Karpas-422 (cell line): ENCODE data around the gene CERS5. TPM values are rescaled to one million over a fixed set of nuclear protein-coding genes. Genes with fewer than 3 reads are reported as not detected.

Experiments used
- DNase-seq: peaks from one replicate; pipeline ENCODE4 v3.0.0-alpha.2; 2015
- H2AFZ ChIP-seq: fragments of 200-600 bp; sonication (generic); 2 replicates; pipeline ENCODE4 v1.6.1; 2014; ENCODE audit warnings: antibody characterized with exemption, low read length, mixed read lengths
- H3K27ac ChIP-seq: fragments of 200-600 bp; sonication (generic); 2 replicates; pipeline ENCODE4 v1.5.1; 2014; ENCODE audit warnings: mild to moderate bottlenecking, low read length, moderate library complexity
- H3K27me3 ChIP-seq: fragments of 200-600 bp; sonication (generic); 2 replicates; pipeline ENCODE4 v1.6.1; 2014; ENCODE audit warnings: low read length, mixed read lengths
- H3K36me3 ChIP-seq: fragments of 200-600 bp; sonication (generic); 2 replicates; pipeline ENCODE4 v1.6.1; 2014; ENCODE audit warnings: low read length, mixed read lengths; ENCODE audit not compliant: insufficient read depth
- H3K4me1 ChIP-seq: fragments of 200-600 bp; sonication (generic); 2 replicates; pipeline ENCODE4 v1.6.1; 2014; ENCODE audit warnings: mild to moderate bottlenecking, low read length, mixed read lengths
- H3K4me2 ChIP-seq: fragments of 200-600 bp; sonication (generic); 2 replicates; pipeline ENCODE4 v1.6.1; 2014; ENCODE audit warnings: low read length, low read depth, mild to moderate bottlenecking; ENCODE audit not compliant: poor library complexity, severe bottlenecking
- H3K4me3 ChIP-seq: fragments of 200-600 bp; sonication (generic); 2 replicates; pipeline ENCODE4 v1.5.1; 2014; ENCODE audit warnings: mild to moderate bottlenecking, antibody characterized with exemption, low read length, mixed read lengths
- H3K79me2 ChIP-seq: fragments of 200-600 bp; sonication (generic); 2 replicates; pipeline ENCODE4 v1.6.1; 2014; ENCODE audit warnings: mild to moderate bottlenecking, low read length, mixed read lengths
- H3K9ac ChIP-seq: fragments of 200-600 bp; sonication (generic); 2 replicates; pipeline ENCODE4 v1.6.0; 2014; ENCODE audit warnings: low read length
- H3K9me2 ChIP-seq: fragments of 200-600 bp; sonication (generic), shearing (Covaris generic); replicated peaks from 2 replicates; pipeline ENCODE4 v1.6.0; 2014; ENCODE audit warnings: mild to moderate bottlenecking, low read length, moderate library complexity; ENCODE audit not compliant: insufficient read depth
- H3K9me3 ChIP-seq: fragments of 300-700, 200-600 bp; sonication (generic); 2 replicates; pipeline ENCODE4 v1.6.1; 2014; ENCODE audit warnings: low read length, mixed read lengths
- H4K20me1 ChIP-seq: fragments of 200-600 bp; sonication (generic); 2 replicates; pipeline ENCODE4 v1.6.1; 2014; ENCODE audit warnings: mild to moderate bottlenecking, antibody characterized with exemption, low read length, low read depth; ENCODE audit not compliant: insufficient read depth
- total RNA-seq: library from RNA; depleted of rRNA; stranded (reverse); fragments of >200 nt; shearing (Covaris generic); gene quantifications from 2 replicates; pipeline ENCODE4 v1.2.3, GENCODE V29; 2014; ENCODE audit warnings: low replicate concordance

CERS5 gene
- total RNA-seq, 1 experiment from 2014 or later: 65.9 TPM

- Histone ChIP-seq H3K9ac (no peak overlapping the region), H3K4me1 (peaks cover 12% of the 10 kb centered on the region), H3K9me2 (no peaks in the 10 kb centered on the region), H3K36me3 (peaks cover 4% of the 10 kb centered on the region; the same call in 1 of the 2 replicates), H2AFZ (no peak overlapping the region), H3K4me3 (no peak overlapping the region), H3K27me3 (no peaks in the 10 kb centered on the region), H3K4me2 (no peak overlapping the region), H3K9me3 (no peaks in the 10 kb centered on the region), H3K79me2 (peaks cover 79% of the 10 kb centered on the region), H4K20me1 (no peaks in the 10 kb centered on the region), H3K27ac (no peak overlapping the region)
- no peak for DNase-seq
These were observed 19.9 kb downstream of the CERS5 start for GRCh38 chr12:50147281-50147680.

GRCh38 chr12:50145439-50145838, 21.7 kb downstream of the CERS5 start:
- H3K36me3 ChIP-seq: peaks cover 6% of the 10 kb centered on the region
- H3K4me2 ChIP-seq: no peak overlapping the region
- no peak overlapping the region for H3K4me3 ChIP-seq
- H3K27ac ChIP-seq: no peak overlapping the region
- H3K9me3 ChIP-seq: no peaks in the 10 kb centered on the region
- H2AFZ ChIP-seq: no peak overlapping the region
- no peaks in the 10 kb centered on the region for H3K9me2 ChIP-seq
- H3K27me3 ChIP-seq: no peaks in the 10 kb centered on the region
- H3K4me1 ChIP-seq: peaks cover 3% of the 10 kb centered on the region
- no peak overlapping the region for H3K9ac ChIP-seq
- DNase-seq: no peak
- H3K79me2 ChIP-seq: peaks cover 60% of the 10 kb centered on the region
- no peaks in the 10 kb centered on the region for H4K20me1 ChIP-seq

- Histone ChIP-seq H3K4me3 (no peak overlapping the region), H3K4me2 (no peak overlapping the region), H3K36me3 (peaks cover 7% of the 10 kb centered on the region), H3K9ac (no peak overlapping the region), H3K27ac (no peak overlapping the region), H3K9me3 (no peaks in the 10 kb centered on the region), H3K27me3 (no peaks in the 10 kb centered on the region), H3K9me2 (no peaks in the 10 kb centered on the region), H3K79me2 (peaks cover 38% of the 10 kb centered on the region), H4K20me1 (no peaks in the 10 kb centered on the region), H2AFZ (no peak overlapping the region), H3K4me1 (no peaks in the 10 kb centered on the region)
- no peak for DNase-seq
These were observed 24.2 kb downstream of the CERS5 start for GRCh38 chr12:50142993-50143392.

GRCh38 chr12:50132505-50133135, 34.5 kb downstream of the CERS5 start:
- Histone ChIP-seq H3K4me3 (no peak overlapping the region), H3K36me3 (peaks cover 44% of the 10 kb centered on the region), H3K9ac (no peak overlapping the region), H3K9me2 (no peaks in the 10 kb centered on the region), H4K20me1 (no peaks in the 10 kb centered on the region), H3K4me1 (peaks cover 6% of the 10 kb centered on the region), H3K4me2 (no peak overlapping the region), H3K9me3 (no peaks in the 10 kb centered on the region), H3K27ac (no peak overlapping the region), H3K79me2 (peaks cover 11% of the 10 kb centered on the region), H3K27me3 (no peaks in the 10 kb centered on the region), H2AFZ (no peak overlapping the region)
- peak; percentile 73 for DNase-seq

- H4K20me1 ChIP-seq: no peaks in the 10 kb centered on the region
- H3K9ac ChIP-seq: no peak overlapping the region
- H3K4me3 ChIP-seq: no peak overlapping the region
- H3K4me2 ChIP-seq: no peak overlapping the region
- H2AFZ ChIP-seq: no peak overlapping the region
- H3K9me3 ChIP-seq: no peaks in the 10 kb centered on the region
- no peak for DNase-seq
- H3K79me2 ChIP-seq: peaks cover 25% of the 10 kb centered on the region
- peaks cover 6% of the 10 kb centered on the region for H3K4me1 ChIP-seq
- no peak overlapping the region for H3K27ac ChIP-seq
- H3K9me2 ChIP-seq: no peaks in the 10 kb centered on the region
- peaks cover 39% of the 10 kb centered on the region for H3K36me3 ChIP-seq
- no peaks in the 10 kb centered on the region for H3K27me3 ChIP-seq
These were observed 37.9 kb downstream of the CERS5 start for GRCh38 chr12:50129290-50129689.

- no peaks in the 10 kb centered on the region for H4K20me1 ChIP-seq
These were observed 39.6 kb downstream of the CERS5 start for GRCh38 chr12:50127546-50127945.

GRCh38 chr12:50123203-50123602, 44.0 kb downstream of the CERS5 start:
- Histone ChIP-seq H3K27ac (no peak overlapping the region), H3K4me1 (no peaks in the 10 kb centered on the region), H3K9ac (no peak overlapping the region), H3K9me3 (no peaks in the 10 kb centered on the region), H3K36me3 (peaks cover 34% of the 10 kb centered on the region), H2AFZ (no peak overlapping the region), H3K9me2 (no peaks in the 10 kb centered on the region), H3K79me2 (peaks cover 56% of the 10 kb centered on the region), H3K27me3 (no peaks in the 10 kb centered on the region), H3K4me3 (no peak overlapping the region), H4K20me1 (no peaks in the 10 kb centered on the region), H3K4me2 (no peak overlapping the region)
- DNase-seq: no peak

More at GRCh38 chr12:50127546-50127945, 39.6 kb downstream of the CERS5 start:
- no peak overlapping the region for H2AFZ ChIP-seq
- no peaks in the 10 kb centered on the region for H3K9me3 ChIP-seq
- H3K9ac ChIP-seq: no peak overlapping the region
- no peaks in the 10 kb centered on the region for H3K27me3 ChIP-seq
- peaks cover 38% of the 10 kb centered on the region for H3K79me2 ChIP-seq
- H3K36me3 ChIP-seq: peaks cover 41% of the 10 kb centered on the region
- no peak overlapping the region for H3K27ac ChIP-seq
- H3K4me3 ChIP-seq: no peak overlapping the region
- H3K4me1 ChIP-seq: peaks cover 6% of the 10 kb centered on the region
- H3K9me2 ChIP-seq: no peaks in the 10 kb centered on the region
- H3K4me2 ChIP-seq: no peak overlapping the region
- no peak for DNase-seq

- no peaks in the 10 kb centered on the region for H4K20me1 ChIP-seq
- no peaks in the 10 kb centered on the region for H3K4me1 ChIP-seq
- H3K9me2 ChIP-seq: no peaks in the 10 kb centered on the region
- H3K27ac ChIP-seq: no peak overlapping the region
- no peak overlapping the region for H3K4me2 ChIP-seq
- peaks cover 28% of the 10 kb centered on the region for H3K36me3 ChIP-seq
- H3K79me2 ChIP-seq: peaks cover 62% of the 10 kb centered on the region
- H3K4me3 ChIP-seq: no peak overlapping the region
- no peaks in the 10 kb centered on the region for H3K9me3 ChIP-seq
- H3K27me3 ChIP-seq: no peaks in the 10 kb centered on the region
- H2AFZ ChIP-seq: no peak overlapping the region
- no peak overlapping the region for H3K9ac ChIP-seq
- DNase-seq: no peak
These were observed 45.5 kb downstream of the CERS5 start for GRCh38 chr12:50121641-50122040.
